ENCODE measurements around the gene AVEN.

DNA sequence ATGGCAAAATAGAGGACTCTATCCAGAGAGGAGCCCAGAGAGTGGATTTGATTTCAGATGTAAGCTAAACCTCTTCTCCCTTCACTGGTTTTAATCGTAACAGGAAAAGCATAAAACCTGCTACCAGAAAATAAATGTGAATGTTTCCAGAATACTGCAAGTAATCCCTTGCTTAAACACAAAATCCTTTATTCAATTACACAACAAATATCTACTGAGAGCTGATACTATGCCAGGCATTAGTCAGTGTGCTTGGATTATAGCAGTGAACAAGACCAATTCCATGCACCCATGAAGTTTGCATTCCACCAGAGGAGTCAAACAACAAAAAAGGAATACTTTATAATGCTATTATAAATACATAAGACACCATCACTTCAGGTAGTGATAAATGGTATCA lies 15.1 kb downstream of the AVEN start:
- TF ChIP-seq GATA3 (IDR thresholded peaks at IDR 0.05; ENCODE audit: low read depth, low read length): no peak
- TF ChIP-seq GATA2 (IDR thresholded peaks at IDR 0.05; ENCODE audit: low read depth, low read length): no peak
